Skeletal muscle cell (primary cell): Measurements from ENCODE around the gene STAT6.

ENCODE experiments used
- DNase-seq: peaks from one replicate; pipeline ENCODE4 v3.0.0-alpha.2; 2010; ENCODE audit warnings: low read depth
- H3K4me3 ChIP-seq: 2 replicates; pipeline ENCODE4 v1.5.1; 2011; ENCODE audit warnings: low read depth, mild to moderate bottlenecking, control low read depth, low read length, moderate library complexity

The STAT6 gene

DNA sequence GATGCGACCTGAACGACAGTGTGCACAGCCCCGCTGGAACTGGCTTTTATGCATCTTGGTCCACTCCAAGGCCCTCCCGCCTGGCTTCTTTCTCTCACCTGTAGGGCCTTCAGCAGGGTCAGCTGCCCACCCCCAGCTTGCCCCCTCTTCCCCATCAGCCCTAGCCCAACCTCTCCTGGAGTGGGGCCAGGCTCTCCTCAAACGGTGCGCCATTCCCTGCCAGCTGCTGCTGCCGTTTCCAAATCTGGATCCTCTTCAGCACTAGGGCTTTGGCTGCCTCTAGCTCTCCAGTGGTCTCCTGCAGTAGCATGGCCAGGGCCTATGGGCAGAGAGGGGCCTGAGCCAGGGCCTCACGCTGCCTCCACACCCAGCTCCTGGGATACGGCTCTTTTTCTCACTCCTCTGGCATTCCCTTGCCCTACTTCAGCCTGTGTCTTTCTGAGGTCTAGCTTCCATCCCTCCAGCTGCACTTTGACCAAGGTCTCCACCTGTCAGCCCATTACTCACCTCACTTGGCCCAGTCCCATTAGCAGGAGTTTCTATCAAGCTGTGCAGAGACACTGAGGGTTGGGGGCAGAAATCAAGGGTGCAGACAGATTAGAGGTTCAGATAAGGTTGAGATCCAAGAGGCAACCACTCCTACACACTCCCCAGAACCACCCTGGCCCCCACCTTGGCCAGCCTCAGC lies 5.0 kb downstream of the STAT6 start:
- DNase-seq, result no peak
- H3K4me3 ChIP-seq, result no peak overlapping the region

DNA sequence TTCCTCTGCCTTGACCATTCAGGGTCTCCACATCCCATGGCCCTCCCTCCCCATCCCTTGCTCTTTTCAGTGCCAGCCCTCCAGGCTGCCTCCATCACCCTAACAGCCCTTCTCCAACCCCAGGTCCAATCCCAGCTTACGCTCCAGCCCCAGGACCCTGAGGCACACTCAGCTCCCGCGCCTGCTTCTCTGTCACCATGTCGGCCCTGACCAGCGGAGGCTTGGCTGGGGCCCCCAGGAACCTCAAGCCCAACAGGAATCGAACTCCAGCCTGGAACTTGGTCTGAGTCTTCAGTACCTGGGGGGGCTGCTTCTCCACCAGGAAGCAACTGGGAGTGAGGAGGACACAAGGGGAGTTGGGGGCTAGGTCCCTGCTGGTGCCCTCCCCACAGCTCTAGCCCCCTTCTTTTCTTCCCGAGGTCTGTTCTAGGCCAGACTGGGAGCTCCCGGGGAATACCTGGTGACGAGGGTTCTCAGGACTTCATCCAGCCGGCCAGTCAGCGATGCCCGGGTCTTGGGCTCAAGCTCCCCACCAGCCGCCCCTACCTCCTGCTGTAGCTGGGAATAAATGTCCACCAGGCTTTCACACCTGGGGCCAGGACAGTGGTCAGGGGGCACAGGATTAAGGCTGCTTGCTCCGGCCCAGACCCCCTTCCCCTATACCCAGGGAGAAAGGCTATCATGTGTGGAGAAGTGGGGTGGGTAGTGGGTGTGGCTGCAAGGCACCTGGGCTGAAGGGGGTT lies 6.0 kb downstream of the STAT6 start:
- no peak for DNase-seq
- no peak overlapping the region for H3K4me3 ChIP-seq

DNA sequence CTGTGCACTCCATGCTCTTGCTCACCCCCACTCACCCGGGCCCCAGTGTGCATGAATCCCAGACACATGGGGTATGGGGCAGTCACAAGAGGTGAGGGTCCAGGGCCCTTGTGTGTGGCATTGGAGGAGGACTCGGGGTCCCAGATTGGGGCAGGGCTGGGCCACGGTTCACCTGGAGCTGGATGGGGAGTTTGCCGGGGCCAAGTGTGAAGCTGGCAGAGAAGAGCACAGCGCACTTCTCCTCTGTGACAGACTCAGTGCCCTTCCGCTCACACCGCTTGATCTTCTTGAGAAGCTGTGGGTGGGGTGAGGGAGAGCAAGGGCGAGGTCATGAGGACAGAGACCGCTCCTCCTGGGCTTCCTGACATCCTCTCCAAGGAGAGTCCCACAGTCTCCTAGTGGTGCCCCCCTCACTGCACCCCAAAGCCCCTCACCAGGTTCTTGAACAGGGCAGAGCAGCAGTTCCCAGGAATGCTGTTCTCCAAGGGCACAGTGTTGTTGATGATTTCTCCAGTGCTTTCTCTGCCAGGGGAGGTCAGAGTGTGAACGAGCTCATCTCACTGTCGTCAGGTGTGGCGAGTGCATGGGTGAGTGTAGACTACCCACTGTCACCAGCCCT lies 6.8 kb downstream of the STAT6 start:
- no peak for DNase-seq

DNA sequence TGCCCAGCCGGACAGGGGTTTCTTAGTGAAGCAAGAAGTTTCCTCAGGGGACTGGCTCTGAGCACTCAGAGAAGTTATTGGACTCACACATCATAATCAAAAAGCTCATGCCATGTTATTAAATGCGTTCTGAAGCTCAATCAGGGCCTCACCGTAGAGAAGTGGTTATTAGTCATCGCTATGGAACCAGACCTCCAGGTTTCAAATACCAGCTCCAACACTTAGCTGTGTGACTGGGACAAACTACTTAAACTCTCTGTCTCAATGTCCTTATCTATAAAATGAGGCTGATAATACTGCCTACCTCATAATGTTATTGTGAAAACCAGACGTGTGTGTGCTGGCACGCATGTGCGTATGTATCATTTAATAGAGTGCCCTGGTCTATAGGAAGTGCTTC lies 7.3 kb downstream of the STAT6 start:
- H3K4me3 ChIP-seq, result no peak overlapping the region

More for the DNA sequence above, 6.8 kb downstream of the STAT6 start:
- no peak overlapping the region for H3K4me3 ChIP-seq

DNA sequence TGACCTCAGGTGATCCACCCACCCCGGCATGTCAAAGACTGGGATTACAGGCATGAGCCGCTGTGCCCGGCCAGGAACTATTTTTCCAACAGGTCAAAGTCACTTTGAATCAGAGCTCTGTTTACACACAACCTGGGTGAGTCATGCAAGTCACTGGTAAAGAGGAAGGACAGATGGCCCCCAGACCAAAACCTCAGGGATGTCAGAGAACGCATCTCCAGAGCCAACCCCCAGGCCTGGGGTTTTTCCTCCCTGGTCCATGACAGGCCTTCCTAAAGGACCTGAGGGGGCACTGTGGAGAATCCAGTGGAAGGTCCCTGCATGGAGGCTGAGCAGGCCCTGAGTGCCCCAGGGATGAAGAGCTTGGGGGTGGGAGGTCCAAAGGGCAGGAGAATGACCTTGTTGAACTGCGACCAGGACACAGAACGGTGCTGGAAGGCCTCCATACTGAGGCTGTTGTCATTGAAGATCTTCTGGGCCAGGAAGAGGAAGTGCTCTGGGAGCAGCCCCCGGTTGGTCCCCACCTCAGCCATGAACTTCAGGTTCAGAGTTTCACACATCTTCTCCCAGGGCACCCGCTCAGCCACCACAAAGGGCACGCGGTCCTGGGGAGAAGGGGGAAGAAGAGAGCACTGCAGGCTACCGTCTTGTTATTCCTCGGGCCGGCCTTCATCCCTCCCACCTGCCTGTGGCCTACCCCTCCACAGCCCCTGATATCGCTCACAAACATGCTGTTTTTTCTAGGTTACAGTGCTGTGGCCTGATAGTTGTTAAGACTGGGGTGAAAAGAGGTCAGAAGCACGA lies 9.1 kb downstream of the STAT6 start:
- H3K4me3 ChIP-seq, result no peak overlapping the region

More for the DNA sequence above, 7.3 kb downstream of the STAT6 start:
- DNase-seq, result no peak

DNA sequence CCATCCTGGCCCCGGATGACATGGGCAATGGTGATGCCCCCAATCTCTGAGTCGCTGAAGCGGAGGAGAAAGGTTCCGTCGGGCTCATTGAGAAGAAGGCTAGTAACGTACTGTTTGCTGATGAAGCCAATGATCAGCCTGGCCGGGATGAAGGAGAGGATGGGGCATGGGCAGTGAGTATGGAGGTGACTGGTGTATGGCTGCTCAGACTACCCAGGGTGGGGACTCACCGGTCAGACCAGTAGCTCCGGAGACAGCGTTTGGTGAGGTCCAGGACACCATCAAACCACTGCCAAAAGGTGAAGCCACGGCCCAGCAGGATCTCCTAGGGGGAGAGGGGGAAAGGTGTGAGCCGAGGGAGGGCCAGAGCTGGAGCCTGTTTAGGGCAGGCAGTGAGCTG lies 11.4 kb downstream of the STAT6 start:
- H3K4me3 ChIP-seq, result no peak overlapping the region
- DNase-seq, result no peak

More for the DNA sequence above, 9.1 kb downstream of the STAT6 start:
- no peak for DNase-seq

DNA sequence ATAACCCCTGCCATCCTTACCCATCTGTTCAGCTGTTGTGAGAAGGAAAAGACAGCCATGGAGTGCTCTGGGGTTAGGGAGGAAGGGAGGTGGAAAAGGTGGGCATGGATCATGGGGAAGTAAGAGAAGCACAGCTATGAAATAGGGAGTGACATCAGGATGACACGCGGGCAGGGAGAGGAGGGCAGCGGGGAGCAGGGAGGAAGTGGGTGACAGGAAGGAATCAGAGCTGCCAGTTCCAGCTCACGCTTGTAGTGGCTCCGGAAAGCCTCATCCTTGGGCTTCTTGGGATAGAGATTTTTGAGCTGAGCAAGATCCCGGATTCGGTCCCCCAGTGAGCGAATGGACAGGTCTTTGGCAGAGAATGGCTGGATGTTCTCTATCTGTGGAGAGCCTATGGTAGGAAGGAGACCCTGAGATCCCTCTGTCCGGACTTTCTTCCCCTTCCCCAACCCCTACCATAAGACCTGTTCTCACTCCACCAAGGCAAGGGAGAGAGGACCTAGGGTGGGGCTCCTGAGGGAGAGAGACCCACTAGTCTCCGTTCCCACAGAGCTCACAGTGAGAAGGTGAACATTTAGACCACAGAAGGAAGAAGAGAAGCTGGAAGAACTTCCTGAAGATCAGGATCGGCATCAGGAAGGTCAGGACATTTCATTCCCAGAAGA lies 12.0 kb downstream of the STAT6 start:
- DNase-seq, result no peak
- no peak overlapping the region for H3K4me3 ChIP-seq

DNA sequence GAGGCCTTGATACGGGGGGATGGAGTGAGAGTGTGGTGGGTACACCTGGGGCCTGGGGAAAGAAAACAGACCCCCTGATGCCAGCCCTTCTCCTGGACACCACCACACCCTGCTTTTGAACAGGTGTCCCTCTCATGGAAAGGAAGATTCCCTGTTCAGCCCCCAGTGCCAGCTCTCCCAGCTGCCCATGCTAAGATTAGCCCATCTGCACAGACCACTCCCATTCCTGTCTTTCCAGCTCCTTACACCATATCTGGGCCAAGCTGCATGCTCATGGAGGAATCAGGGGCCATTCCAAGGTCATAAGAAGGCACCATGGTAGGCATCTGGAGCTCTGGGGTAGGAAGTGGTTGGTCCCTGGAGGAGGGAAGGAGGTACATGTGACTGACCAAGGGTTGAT lies 12.6 kb downstream of the STAT6 start:
- no peak for DNase-seq
- H3K4me3 ChIP-seq, result no peak overlapping the region

DNA sequence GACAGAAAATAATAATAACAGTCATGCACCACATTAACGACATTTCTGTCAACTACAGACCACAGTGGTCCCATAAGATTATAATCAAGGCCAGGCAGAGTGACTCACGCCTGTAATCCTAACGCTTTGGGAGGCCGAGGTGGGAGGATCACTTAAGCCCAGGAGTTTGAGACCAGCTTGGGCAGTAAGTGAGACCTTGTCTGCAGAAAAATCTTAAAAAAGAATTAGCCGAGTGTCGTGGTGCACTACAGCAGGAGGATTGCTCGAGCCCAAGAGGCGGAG lies 13.7 kb downstream of the STAT6 start:
- DNase-seq, result no peak
- H3K4me3 ChIP-seq, result no peak overlapping the region

DNA sequence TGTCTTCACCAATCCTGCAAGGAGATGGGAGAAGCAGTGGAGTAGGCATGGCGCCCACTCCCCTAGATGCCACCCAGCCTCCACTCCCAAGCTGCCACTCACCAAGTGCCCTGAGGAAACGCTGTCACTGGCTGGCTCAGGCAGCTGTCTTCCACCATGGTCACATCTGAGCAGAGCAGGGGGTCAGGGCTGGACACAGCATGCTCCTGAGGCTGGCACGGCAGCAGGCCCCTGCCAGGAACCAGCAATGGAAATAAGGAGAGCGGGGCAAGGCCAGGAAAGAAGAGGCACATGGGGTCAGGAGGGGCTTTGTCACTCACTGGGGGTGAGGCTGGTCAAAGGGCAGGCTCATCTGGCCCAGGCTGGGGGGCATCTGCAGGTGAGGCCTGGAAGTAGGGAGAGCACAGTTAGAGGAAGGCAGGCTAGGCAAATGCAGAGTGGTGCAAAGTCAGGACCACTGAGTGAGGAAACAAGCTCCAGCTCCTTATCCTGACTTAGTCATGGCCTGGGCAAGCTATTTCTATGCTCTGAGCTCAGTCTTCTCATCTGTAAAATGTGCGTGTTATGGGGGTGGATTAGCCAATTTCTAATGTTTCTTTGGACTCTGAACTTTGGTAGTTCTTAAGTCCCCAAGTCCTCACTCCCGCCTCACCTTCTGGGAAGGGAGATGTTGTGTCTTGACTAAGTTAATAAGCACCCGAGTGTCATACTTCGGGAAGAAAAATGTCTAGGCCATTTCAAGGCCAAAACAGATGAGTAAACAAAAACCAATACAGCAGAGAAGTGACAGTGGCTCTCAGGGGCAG lies 14.2 kb downstream of the STAT6 start:
- H3K4me3 ChIP-seq, result no peak overlapping the region
- no peak for DNase-seq

DNA sequence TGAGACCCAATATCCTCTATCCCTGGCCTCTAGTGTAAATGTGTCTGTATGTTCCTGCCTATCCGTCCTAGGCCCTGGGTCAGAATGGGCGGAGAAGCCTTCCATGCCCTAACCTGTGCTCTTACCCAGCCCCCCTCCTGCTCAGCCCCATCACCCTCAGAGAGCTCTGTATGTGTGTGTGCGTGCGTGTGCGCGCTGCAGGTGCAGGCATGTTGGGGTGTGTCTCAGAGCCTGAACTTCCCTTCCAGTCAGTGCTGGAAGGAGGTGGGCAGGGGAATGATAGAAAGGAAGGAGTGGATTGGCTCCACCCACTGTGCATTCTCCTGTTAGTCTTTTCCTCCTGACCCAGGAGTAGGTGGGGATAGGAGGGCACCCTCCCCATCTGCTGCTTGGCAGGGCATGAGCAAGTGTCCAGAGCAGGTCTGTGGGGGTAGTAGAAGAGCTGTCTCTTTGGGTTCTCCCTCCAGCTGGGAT lies 15.0 kb downstream of the STAT6 start:
- no peak for DNase-seq

DNA sequence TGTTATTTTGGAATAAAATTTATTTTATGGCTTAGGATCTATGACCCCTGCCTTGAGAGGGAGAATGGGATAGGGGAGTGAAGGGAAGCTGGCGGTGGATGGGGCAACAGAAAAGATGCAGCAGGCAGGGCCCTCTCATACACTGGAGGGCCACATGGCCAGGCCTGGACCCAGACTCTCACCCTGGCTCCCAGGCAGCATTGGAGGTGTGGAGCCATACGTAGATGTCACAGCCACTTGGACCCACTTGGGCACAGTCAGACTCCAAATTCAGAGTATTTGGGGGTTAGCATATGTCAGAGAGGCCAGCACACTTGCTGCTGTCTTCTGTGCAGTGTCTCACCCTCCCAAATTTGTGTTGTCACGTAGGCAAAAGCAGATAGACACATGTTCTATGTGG lies 15.7 kb downstream of the STAT6 start:
- no peak overlapping the region for H3K4me3 ChIP-seq
- DNase-seq, result no peak

More for the DNA sequence above, 15.0 kb downstream of the STAT6 start:
- H3K4me3 ChIP-seq, result no peak overlapping the region

DNA sequence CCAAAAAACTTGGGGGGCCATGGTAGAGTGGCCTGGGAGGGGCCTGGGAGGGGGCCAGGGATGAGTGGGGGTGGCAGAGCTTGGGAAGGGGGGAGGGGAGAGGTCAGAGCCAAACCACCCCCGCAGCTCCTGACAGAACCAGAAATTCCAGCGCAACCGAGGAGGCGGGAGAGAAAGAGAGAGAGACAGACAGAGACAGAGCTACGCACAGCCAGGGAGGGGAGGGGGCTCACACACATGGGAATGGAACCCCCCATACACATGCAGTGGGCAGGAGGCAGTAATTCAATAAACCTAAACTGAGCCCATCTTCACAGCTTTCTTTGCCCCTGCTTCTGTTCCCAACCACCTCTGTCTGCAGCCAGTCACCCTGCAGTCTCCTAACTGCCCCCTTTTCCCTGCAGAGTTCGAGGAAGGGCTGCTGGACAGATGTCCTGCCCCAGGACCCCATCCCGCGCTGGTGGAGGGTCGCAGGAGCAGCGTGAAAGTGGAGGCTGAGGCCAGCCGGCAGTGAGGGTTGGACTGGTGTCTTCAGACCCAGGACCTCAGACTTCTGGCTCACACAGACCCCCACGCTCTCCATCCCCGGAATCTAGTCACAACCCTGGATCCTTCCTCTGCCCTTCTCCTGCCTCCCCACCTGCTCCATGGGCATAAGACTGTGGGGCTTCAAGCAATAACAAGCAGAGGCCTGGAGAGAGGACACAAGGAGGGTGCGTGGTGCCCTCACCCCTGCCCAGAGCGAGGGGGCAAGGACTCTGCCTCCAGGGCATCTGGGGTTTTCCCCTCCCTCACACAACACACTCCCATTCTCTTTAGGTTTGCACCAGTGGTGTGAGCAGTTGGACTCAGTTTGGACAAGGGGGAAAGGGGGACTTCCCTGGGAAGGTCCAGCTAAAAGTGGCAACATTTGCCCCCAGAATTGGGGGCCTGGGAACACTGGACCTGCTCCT lies 16.7 kb downstream of the STAT6 start:
- no peak overlapping the region for H3K4me3 ChIP-seq
- no peak for DNase-seq

DNA sequence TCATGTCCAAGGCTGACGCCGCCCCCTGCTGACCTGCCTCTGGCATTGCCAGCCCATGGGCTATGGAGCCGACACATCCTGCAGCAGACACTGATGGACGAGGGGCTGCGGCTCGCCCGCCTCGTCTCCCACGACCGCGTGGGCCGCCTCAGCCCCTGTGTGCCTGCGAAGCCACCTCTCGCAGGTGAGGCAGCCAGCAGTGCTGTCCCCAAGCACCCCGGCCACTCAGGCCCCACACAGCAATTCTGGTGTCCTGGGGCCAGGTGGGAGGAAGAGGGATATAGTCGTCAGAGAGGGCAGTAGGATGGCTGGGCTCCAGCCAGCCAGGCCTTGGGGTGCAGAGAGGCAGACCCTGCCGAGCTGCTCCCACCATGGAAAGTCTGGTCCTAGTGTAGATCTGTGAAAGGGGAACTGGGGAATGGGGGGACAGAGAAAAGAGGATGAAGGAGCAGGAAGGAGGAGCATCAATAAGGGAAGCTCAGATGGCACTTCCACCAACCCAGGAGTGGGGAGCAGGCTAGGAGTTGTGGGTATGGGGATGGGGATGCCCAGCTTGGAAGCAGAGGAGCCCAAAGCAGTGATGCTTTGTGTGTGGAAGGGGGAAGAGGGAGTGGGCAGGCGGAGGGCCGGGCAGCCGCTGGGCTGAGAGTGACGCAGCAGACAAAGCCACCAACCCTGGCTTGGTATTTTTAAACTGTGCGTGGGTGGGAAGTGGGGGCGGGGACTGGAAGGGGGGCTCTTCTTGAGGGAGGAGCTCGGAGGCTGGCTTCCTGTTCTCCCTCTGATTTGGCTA lies 17.6 kb downstream of the STAT6 start:
- peak overlapping the region; percentile 0 for H3K4me3 ChIP-seq
- DNase-seq, result peak; percentile 72

DNA sequence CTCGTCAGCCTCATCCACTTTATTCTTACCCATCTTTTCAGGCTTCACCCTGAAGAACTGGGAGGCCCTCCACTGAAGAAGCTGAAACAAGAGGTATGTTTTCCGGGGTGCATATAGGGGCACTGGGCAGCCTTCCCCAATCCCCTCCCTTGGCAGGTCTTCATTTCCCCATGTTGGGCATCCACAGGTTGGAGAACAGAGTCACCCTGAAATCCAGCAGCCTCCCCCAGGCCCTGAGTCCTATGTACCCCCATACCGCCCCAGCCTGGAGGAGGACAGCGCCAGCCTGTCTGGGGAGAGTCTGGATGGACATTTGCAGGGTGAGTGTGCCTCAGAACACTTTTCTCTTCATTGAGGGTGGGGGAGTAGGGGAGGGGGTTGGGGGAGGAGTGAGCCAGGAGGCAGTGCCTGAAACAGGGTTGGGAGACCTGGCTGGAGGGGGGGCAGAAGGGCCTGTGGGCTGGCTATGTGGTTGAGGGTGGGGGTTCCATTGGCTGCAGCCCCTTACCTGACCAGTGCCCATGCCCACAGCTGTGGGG lies 18.2 kb downstream of the STAT6 start:
- peak overlapping the region; percentile 1 for H3K4me3 ChIP-seq
- DNase-seq, result no peak

DNA sequence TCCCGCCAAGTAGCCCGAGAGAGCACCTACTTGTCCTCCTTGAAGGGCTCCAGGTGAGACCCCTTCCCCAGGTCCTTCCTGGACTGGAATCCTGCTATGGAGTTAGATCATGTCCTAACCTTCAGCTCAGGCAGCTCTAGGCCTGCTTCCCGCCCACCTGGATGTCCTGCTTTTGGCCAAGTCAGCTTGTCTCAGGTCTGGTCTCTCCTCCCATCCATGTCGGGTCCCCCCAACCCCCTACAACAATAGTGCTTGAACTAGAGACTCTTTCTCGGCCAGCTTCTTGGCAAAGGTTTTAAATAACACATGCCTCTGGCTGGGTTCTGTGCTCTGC lies 18.7 kb downstream of the STAT6 start:
- H3K4me3 ChIP-seq, result peak overlapping the region; percentile 1

More for the DNA sequence above, 18.7 kb downstream of the STAT6 start:
- no peak for DNase-seq
